Type B pancreatic cell (in vitro differentiated cells): ENCODE measurements around the gene STK4. TPM values are rescaled to one million over a fixed set of nuclear protein-coding genes. Genes with fewer than 3 reads are reported as not detected.

Experiments
- DNase-seq: peaks from one replicate; pipeline ENCODE4 v3.0.0; 2021; ENCODE audit warnings: mixed read lengths; ENCODE audit not compliant: unreplicated experiment; ENCODE audit errors: extremely low spot score
- H3K27ac Mint-ChIP-seq: 2 replicates; pipeline ENCODE4 v1.8.0; 2021; ENCODE audit warnings: mild to moderate bottlenecking, mixed read lengths
- H3K27me3 Mint-ChIP-seq: 2 replicates; pipeline ENCODE4 v1.8.0; 2021; ENCODE audit warnings: mixed read lengths
- H3K36me3 Mint-ChIP-seq: 2 replicates; pipeline ENCODE4 v1.8.0; 2021; ENCODE audit warnings: mixed read lengths
- H3K4me1 Mint-ChIP-seq: one replicate; pipeline ENCODE4 v1.8.0; 2021; ENCODE audit warnings: mixed read lengths; ENCODE audit not compliant: unreplicated experiment
- H3K4me3 Mint-ChIP-seq: 2 replicates; pipeline ENCODE4 v1.8.0; 2021; ENCODE audit warnings: mild to moderate bottlenecking, mixed read lengths
- H3K9me3 Mint-ChIP-seq: 2 replicates; pipeline ENCODE4 v1.8.0; 2021; ENCODE audit warnings: mixed read lengths
- total RNA-seq: library from RNA; stranded (reverse); gene quantifications from 2 replicates; pipeline ENCODE4 v1.2.1, GENCODE V29; 2021; ENCODE audit warnings: low replicate concordance
- TF ChIP-seq, protein P1 (sequence below): fragments of 200-600 bp; sonication (generic); conservative IDR thresholded peaks from 2 replicates; pipeline ENCODE4 v1.5.0; 2021; ENCODE audit warnings: antibody characterized with exemption, mild to moderate bottlenecking

Gene STK4
- total RNA-seq, 1 donor from 2014 or later = 32.6 TPM

DNA sequence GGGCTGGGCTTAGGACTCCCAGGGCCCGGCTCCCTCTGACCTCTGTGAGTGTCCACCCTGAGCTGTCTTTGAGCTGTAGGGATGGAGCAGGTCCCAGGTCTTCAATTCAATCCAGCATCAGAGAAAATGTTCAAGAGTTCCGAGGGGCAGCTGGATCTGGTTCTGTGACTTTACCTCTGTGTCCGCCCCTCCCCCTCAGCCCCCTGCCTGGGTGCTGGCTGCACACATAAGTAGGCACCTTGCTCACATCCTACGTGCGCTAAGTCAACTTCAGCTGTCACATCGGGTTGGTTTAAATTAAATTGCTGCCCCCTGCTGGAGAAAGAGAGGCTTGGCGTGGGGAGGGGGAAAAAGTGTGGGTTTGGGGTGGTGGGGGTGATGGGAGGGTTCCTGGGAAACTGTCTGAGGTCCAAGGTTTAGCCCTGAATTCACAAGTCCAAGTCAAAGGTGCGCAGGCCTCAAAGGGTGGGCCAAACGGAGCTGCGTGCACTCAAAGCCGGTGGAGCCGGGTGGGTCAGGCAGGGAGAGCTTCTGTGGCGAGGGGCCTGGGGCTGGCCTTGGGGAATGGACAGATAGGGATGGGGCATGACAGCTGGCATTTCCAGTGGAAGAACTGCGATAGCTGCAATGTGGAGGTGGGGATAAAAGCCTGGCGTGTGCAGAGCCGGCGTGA is 145.6 kb downstream of the STK4 start:
- Mint-ChIP-seq H3K36me3 (no peaks in the 10 kb centered on the region), H3K27ac (no peak overlapping the region), H3K4me3 (no peak overlapping the region), H3K4me1 (no peaks in the 10 kb centered on the region), H3K27me3 (peaks cover 19% of the 10 kb centered on the region), H3K9me3 (no peaks in the 10 kb centered on the region)
- no peak for DNase-seq
- TF ChIP-seq, protein P1, sequence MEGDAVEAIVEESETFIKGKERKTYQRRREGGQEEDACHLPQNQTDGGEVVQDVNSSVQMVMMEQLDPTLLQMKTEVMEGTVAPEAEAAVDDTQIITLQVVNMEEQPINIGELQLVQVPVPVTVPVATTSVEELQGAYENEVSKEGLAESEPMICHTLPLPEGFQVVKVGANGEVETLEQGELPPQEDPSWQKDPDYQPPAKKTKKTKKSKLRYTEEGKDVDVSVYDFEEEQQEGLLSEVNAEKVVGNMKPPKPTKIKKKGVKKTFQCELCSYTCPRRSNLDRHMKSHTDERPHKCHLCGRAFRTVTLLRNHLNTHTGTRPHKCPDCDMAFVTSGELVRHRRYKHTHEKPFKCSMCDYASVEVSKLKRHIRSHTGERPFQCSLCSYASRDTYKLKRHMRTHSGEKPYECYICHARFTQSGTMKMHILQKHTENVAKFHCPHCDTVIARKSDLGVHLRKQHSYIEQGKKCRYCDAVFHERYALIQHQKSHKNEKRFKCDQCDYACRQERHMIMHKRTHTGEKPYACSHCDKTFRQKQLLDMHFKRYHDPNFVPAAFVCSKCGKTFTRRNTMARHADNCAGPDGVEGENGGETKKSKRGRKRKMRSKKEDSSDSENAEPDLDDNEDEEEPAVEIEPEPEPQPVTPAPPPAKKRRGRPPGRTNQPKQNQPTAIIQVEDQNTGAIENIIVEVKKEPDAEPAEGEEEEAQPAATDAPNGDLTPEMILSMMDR = peak; percentile 71

DNA sequence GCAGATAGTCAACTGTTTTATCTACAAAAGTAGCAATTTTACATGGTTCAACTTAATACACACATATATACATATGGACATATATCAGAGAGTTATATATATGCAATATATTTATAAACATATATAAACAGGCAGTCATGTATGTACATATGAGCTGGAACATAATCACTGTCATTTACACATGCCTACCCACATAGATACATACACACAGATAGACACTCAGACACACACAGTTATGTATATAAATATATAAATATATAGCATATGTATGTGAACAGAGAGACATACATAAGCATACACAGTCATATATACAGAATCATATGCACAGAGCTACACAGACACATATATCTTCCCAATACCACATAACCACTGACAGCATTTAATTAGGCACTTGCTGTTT is 146.4 kb downstream of the STK4 start:
- peaks cover 22% of the 10 kb centered on the region for H3K27me3 Mint-ChIP-seq
- no peaks in the 10 kb centered on the region for H3K36me3 Mint-ChIP-seq
- TF ChIP-seq, protein P1 = no peak
- no peak overlapping the region for H3K4me3 Mint-ChIP-seq
- no peaks in the 10 kb centered on the region for H3K9me3 Mint-ChIP-seq
- DNase-seq = no peak
- H3K4me1 Mint-ChIP-seq = no peaks in the 10 kb centered on the region
- H3K27ac Mint-ChIP-seq = no peak overlapping the region

GRCh38 chr20:45113865-45114264 is 147.6 kb downstream of the STK4 start:
- DNase-seq = no peak
- Mint-ChIP-seq H3K36me3 (no peaks in the 10 kb centered on the region), H3K4me1 (no peaks in the 10 kb centered on the region), H3K27ac (no peak overlapping the region), H3K27me3 (peaks cover 26% of the 10 kb centered on the region), H3K4me3 (no peak overlapping the region), H3K9me3 (no peaks in the 10 kb centered on the region)
- TF ChIP-seq, protein P1 = no peak

DNA sequence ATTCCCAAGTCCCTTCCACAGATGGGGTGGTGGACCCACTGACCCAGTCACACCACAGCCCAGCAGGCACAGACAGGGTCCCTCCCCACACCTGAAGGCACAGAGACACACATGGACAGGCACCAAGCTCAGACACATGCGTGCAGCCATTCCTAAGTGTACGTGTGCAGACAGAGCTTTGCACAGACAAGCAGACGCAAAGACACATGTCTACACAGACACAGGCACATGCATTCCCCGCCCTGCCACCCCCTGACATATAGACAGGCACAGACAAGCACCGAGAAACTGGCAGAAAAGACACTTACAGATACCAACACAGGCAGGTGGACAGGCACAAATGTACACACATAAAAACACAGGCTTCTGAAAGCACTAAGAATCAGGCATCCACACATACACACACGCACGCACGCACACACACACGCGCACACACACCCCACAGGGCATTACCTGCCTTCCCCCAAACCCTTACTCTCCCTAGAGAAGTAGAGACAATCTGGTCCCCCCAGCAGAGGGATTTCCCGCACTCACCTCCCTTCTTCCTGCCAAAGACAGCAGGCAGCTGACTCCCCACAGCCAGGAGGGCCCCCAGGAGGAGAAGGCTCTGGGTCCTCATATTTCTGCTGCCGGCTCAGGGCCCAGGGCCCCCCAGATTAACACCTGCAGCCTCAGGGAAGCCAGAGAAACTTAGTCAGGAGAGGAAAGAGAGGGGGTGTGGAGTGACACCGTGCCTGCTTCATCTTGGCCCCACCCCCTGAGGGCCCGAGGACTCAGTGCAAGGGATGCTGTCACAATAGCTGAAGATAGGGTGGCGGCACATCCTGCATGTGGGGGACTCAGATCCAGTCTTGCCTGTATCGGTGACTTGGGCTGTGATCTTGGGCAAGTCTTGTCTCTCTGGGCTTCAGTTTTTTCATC is 148.4 kb downstream of the STK4 start, which contains the start of gene WFDC5:
Gene WFDC5, minus strand, starts transcription at position 710 of the 921 bp plus-strand sequence. Its CDS starts 91 bp downstream, at position 619.
- H3K27me3 Mint-ChIP-seq = peaks cover 23% of the 10 kb centered on the region
- TF ChIP-seq, protein P1 = no peak
- DNase-seq = no peak
- H3K27ac Mint-ChIP-seq = no peak within 1 kb of the TSS
- H3K4me3 Mint-ChIP-seq = no peak within 1 kb of the TSS
- no peaks in the 10 kb centered on the region for H3K4me1 Mint-ChIP-seq
- no peaks in the 10 kb centered on the region for H3K36me3 Mint-ChIP-seq
- H3K9me3 Mint-ChIP-seq = no peaks in the 10 kb centered on the region

DNA sequence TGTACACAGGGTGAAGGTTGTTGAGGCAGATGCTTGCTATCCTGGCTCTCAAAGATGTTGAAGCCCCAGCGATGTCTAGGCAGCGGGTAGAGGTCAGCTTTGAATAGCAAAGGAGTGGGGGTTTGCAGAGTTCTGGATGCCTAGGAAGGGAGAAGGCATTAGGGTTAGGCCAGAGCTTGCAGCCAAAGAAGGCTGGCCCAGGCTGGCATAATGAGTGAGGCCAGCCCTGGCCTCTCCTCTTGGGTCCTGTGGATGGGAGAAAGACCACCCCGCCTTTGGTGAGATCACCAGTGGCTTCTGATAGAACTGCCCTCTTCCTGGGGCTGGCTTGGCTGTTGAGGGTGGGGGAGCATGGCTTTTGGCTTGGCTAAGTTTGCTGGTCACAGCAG is 149.1 kb downstream of the STK4 start:
- Mint-ChIP-seq H3K27me3 (peaks cover 23% of the 10 kb centered on the region), H3K4me3 (no peak overlapping the region), H3K27ac (no peak overlapping the region), H3K9me3 (no peaks in the 10 kb centered on the region), H3K4me1 (no peaks in the 10 kb centered on the region), H3K36me3 (no peaks in the 10 kb centered on the region)
- no peak for DNase-seq
- TF ChIP-seq, protein P1 = no peak
